NCI-H1092 (cell line): ENCODE results near the gene HSPG2.
A peak's percentile ranks its signal among the peaks of the same experiment; 100 is the strongest.

Experiments
- DNase-seq: peaks from one replicate; lab custom pipeline; 2025; lab: John Stamatoyannopoulos, UW

The HSPG2 gene

DNA sequence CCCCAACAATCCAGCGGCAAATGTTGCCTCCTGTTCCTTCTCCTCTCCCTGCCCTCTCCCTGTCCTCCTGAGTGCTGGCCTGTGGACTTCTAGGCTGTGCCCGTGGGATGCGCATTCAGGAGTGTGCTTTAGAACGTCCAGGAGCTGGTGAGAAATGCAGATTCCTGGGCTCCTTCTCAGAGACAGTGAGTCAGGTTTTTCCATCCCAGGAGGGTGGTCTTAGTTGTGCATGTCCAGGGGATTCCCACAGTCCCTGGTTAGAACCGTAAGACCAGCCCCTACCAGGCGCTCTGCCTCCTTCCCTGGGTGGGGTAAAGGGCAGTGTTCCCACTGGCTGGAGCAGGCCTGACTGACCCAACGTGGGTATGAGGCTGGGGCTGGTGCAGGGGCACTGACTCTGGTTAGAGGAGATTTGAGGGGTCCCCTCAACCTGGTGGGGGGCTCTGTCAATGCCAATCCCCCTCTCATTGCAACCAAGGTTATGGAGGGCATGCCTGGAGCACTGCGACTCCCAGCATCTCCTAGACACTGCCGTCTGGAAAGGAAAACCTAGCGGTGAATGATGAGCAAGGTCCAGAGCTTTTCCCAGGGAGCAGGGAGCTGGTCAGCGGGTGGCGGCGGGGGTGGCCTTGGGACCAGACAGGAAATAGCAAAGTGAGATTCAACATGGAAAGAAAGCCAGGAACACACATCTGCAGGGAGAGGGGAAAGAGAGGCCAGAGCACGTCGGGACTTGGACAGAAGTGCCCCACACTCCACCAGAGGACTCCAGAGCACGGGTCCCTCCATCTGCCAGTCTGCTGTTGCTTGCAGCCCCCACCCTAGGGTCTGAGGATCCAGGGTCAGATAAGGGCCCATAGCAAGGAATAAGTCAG, 38.5 kb downstream of the HSPG2 start:
- DNase-seq, result no peak

- no peak for DNase-seq
Measured at GRCh38 chr1:21897844-21898243, 39.3 kb downstream of the HSPG2 start.

GRCh38 chr1:21896652-21897532, 40.2 kb downstream of the HSPG2 start:
- no peak for DNase-seq

- DNase-seq, result no peak
Measured at GRCh38 chr1:21896026-21896425, 41.1 kb downstream of the HSPG2 start.

DNA sequence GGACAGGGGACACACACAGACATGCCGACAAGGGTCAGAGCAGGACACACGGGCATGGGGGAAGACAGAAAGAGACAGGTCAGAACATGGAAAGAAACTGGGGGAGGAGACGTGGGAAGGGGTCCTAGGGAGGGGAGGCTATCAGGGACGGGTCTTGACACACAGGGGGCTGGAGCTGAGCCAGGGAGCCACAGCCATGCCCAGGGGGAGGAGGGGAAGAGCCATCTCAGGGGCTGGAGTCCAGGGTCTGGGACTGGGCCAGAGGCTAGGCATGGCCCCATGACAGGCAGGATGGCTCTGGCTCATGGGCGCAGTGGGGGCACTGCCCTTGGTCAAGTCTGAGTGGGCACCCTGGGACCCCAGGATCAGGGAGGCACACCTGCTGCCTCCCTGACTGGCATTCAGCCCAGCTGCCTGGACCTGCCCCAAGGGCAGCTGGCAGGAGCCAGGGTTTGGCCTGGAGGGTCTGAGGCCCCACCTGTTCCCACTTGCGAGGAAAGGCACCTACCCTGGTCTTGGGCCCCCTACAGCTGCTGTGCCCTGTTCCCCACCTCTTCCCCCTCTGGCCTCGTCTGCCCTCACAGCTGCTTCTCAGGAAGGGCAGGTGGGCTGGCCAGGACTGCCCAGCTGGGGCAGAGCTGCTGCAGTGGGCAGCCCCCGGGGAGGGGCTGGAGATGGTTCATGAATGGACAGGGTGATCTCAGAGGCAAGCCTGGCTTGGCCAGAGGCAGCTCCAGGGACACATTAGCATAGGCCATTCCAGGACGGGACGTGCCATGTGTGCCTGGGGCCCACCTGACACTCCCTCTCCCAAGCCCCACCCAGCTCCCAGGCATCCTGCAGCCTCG, 42.9 kb downstream of the HSPG2 start:
- DNase-seq, result peak; percentile 69

DNA sequence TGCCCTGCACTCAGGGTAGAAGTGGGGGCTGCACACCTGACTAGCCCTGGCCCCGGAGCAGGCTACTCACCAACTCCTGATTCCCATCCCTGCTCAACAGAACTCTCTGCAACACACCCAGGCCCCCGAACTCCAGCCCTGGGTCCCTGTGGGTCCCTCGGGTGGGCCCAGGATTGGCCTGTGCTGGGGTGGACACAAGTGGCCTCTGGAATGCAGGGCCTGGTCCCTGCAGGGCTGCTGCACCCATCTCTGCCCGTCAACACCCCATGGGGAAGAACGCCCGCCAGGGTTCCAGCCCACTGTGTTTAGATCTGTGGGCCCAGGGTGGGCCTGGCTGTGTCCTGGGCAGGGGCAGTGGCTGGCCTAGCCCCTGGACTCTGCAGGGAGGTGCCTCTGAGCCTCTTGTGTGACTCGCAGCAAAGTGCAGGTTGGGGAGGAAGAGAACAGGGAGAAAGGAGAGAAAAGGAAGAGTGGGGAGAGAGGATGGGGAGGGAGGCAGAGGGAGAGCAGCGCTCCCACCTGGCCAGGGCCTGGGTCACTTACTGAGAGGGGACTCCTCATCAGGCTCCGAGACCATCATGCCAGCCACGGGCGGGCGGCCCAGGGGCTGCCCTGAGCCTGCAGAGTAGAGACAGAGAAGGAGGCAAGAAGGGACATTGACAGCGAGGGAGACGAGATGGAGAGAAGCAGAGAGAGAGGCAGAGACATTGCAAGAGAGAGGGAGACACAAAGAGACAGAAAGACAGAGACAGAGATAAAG, 43.9 kb downstream of the HSPG2 start:
- no peak for DNase-seq

DNA sequence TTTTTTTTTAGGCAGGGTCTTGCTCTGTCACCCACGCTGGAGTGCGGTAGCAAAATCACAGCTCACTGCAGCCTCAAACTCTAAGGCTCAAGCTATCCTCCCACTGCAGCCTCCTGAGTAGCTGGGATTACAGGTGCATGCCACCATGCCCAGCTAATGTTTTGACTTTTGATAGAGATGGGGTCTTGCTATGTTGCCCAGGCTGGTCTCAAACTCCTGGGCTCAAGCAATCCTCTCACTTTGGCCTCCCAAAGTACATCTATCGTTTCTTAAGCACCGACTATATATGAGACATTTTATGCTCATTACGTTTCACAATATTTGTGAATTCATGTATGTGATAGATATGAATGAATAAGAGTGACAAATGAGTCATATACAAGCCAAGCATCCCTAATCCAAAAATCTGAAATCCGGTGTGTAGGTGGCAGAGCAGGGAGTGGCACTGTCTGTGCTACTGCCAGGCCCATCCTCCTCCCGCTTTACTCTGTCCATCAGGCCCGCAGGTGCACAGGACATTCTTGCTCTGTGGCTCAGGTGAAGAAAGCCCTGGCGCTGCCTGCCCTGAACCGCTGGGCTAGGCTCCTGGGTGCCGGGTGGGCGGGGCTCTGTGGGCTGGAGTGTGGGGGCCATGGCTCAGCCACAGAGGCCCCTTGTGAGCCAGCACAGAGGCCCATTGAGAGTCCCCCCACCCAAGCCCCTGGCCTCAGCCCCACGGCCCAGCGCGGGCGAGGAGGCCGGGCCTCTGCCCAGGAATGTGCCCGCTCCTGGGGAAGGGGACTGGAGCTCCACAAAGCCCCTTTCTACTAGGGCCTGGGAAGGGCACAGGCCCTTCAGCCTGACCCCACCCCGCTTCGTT, 45.3 kb downstream of the HSPG2 start:
- DNase-seq, result no peak

DNA sequence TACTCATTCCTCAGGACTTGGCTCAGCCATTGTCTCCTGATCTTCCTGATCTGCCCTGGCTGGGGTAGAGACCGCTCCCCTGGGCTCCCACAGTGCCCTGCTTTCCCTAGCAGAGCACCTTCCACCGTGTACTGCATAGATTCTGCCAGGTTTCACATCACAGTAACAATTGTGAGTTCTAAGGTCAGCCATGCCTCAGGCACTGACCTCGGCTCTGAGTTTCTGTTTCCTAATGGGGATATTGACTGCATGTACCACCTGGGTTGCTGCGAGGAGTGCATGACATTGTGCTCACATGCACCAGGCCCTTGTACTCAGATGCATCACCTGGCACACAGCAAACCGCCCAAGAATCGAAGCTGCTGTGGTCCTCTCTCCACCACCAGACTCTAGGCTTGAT, 46.0 kb downstream of the HSPG2 start:
- no peak for DNase-seq

GRCh38 chr1:21888500-21888899, 48.6 kb downstream of the HSPG2 start:
- no peak for DNase-seq

GRCh38 chr1:21887796-21888195, 49.3 kb downstream of the HSPG2 start:
- DNase-seq, result no peak

- no peak for DNase-seq
Measured at GRCh38 chr1:21887216-21887736, 49.8 kb downstream of the HSPG2 start.

- no peak for DNase-seq
Measured at GRCh38 chr1:21886486-21887215, 50.5 kb downstream of the HSPG2 start.

DNA sequence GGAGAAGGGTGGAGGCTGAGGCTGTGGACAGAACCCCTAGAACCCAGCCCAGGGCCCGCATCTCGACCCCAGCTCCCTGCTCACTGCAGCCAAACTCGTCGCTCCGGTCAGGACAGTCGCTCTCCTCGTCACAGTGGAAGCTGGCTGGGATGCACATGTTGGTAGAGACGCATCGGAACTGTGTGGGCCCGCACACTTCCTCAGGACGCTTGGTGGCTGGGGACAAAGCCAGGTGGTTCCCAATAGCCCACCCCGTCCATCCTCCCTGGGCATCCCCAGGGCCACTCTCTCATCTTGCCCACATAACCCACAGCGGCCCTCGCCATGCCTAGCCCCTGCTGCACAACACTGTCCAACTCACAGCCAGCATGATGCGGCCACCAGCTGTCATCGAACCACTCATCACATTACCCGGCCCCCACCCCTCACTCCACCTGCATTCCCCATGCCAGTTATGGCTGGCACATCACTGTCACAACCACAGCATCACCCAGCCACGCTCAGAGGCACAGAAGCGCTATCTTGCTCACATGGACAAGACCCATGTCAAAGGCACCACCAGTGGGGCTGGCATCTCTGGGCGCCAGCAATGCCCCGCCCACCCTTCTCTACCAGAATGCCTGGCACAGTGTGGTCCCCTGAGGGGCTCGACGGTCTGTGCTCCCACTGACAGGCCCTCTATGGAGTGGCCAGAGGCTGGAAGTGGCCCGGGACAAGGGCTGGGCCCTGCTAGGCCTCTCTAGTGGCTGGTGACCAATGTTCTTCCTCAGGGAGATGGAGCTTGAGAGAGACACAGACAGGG, 51.7 kb downstream of the HSPG2 start:
- no peak for DNase-seq

DNA sequence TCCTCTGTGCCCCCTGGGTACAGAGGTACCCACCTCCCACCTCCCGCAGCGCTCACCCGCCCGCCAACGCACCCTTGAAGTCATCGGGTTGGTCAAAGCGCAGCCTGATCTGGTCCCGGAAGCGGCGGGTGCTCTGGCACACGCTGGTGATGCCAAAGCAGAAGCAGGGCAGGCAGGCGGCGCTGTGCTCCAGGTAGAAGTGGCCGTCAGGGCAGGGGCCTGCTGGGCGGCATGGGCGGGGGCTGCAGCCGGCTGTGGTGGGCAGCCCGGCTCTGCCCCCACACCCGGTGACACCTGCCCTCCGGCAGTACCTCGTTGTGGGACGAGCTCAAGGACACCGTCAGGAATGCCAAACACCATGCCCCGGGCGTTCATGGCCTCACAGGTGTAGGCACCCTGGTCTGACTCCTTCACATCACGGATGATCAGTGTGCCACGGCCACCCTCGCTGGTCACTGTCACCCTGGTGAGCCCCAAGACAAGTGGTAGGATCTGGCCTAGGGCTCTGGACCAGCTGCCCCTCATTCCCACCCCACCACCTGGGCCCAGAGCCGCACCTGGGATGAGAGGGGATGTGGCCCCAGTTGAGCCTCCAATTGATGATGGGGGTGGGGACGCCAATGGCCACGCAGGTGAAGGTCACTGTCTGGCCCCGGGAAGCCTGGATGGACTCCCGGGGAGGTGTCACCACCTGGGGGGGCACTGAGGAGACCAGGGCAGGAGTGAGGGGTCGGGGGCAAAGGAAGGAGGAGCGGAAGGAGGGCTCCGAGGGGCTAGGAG, 52.5 kb downstream of the HSPG2 start:
- DNase-seq, result no peak

DNA sequence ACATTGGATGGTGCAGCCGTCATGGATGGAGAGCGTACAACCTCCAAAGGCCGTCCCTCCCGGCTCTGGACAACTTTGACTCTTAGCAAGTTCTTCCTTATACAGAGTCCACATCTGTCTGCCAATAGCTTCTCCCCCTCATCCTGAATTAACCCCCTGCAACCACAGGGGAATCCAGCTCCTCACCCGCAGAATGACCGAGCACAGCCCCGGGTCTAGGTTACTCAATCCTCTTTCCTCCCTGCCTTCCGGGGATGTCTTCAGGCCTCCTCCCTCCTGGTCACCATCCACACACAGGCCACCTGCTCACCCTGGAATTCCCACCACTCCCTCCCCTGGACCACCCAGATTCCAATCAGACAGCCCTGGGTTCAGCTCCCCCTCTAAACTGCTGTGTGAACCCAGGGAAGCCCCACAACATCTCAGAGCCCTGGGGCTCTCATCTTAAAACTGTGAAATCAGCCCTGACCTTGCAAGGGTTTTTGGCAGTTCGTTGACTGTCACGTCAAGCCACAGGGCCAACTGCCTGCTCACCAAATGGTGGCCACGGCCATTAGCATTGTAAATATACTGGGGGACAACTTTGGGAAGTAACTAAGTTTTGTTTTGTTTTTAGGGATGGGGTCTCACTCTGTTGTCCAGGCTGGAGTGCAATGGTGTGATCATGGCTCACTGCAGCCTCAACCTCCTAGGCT, 54.2 kb downstream of the HSPG2 start:
- DNase-seq, result no peak

GRCh38 chr1:21881250-21881649, 55.9 kb downstream of the HSPG2 start:
- DNase-seq, result no peak

DNA sequence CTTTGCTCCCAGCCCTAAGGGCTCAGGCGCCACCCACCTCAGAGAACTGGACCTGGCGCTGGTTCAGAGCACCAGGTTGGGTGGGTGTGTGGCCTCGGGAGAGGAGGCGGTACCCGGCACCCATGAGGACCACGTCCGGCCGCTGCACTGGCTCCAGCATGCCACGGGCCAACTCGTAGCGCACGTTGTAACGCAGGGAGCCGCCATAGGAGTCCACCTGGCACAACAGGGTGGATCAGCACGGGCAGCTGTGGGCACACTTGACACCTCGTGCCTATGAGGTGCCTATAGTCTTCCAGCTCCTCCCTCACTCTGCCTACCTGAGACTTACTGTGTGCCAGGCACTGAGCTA, 56.5 kb downstream of the HSPG2 start:
- no peak for DNase-seq
